Inferior parietal cortex (tissue), 1 donor: ENCODE measurements around the gene FIBIN.
"Not testable (repeated sequence)": the region's sequence is repeated elsewhere in the genome, so short reads cannot be mapped to it uniquely, and the experiment has no call there.

Experiments
- DNase-seq: peaks from one replicate; pipeline ENCODE4 v3.0.0-alpha.2; 2016; ENCODE audit errors: extremely low spot score

FIBIN gene

GRCh38 chr11:26993965-26994457 lies at the start of gene FIBIN:
TSS of gene FIBIN (plus strand) at chr11:26994112. CDS start at chr11:26994527, 415 bp downstream.
- no peak for DNase-seq

DNA sequence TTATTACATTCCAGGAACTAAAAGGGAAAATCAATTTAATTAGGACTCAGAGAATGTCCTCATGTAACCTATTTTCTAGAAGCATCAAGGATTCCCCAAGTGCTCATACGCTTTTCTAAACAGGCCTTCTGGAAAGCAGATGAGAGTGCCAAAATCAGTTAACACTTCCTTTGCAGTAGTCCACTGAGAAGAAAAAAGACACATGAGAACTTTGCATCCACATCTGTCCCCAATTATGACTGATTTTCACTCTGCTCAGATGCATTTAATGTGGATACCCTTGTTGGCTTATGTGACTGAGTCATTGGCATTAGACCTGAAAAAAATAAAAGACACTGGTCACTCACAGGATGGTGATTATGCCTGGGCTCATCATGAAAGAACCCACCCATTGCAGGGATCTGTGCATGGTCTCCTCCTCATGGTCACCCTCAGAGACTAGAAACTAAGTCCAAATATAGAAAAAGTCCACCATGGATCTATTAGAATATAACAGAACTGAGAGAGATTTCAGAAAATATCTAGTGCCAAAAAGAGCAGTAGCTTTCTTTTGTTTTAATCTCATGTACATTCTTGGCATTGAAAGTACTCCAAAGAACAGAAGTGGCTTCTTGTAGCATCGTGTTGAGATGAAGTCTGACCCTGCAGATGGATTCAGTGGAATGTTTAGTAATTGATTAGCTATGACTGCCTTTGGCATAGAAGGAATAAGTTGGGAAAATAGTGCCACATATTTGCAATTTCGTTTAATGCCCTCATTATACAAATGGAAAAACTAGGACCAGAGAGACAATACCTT lies 48.8 kb upstream of the FIBIN start:
- no peak for DNase-seq

DNA sequence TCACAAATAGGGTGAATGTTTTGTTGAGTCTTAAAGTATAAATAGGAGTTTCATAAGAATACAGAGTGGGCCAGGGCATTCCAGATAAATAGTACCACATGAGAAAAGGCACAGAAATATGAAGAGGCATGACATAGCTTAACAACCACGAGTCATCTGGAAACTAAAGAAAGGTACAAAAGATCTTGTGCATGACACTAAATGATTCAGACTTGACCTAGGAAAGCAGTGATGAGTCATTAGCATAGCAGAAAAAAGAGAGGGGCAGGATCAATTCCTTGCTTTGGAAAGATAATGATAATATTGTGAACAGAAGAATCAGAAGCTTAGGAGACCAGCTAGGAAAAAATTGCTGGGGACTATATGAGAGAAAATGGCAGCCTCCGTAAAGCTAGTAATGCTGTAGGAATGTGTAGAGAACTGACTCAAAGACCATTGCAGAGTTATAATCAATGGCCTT lies 47.6 kb upstream of the FIBIN start:
- no peak for DNase-seq

DNA sequence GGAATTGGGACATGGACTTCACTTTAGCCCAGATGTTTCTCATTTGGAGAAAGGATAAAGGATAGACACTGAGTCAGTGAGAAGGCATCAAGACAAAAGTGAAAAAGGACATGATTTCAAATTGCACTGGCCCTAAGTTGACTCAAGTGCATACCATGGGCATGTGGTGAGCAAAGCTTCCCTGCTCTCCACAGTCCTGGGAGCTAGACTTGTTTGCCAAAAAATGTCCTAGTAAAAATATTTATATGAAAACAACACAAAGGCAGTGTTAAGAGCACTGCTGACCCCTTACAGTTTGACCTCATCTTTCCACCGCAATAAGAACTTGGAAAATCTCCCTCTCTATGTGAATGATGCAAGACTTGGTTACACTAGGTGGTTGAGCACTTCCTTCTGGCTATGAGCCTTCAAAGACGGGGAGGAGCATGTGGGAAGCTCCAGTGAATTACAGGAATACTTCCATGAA lies 46.5 kb upstream of the FIBIN start:
- DNase-seq: no peak

DNA sequence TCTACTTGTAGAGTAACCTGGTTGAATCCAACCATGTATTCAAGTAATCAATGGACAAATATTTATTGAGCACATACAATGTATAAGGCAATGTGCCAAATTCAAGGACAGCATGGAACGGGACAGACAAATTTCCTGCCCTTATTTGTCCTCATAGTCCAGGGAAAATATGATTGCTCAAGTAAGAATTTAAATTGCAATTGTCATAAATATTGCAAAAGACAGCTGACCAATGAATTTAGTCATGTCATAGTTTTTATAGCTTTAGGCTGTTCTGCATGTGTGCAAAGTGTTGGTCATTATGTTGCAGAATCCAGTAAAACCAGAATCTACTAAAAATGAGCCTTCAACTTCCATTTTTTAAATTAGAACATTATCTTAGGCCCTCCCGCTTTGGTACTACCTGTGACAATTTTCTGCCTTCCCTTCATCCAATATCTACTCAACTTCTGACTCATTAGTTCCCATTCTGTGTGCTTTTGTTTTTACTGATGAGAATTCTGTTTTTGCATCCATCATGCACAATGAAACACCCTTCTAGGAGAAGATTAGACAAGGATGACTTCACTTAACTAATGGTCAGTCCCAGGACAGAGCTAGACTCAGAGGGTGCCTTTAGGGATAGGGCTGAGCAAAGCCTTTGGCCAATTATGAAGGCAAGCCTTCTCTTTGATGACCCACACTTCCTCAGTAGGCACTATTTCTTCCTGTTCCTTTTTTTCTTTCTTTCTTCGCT lies 45.8 kb upstream of the FIBIN start:
- no peak for DNase-seq

GRCh38 chr11:26948881-26949280 lies 45.0 kb upstream of the FIBIN start:
- no peak for DNase-seq

DNA sequence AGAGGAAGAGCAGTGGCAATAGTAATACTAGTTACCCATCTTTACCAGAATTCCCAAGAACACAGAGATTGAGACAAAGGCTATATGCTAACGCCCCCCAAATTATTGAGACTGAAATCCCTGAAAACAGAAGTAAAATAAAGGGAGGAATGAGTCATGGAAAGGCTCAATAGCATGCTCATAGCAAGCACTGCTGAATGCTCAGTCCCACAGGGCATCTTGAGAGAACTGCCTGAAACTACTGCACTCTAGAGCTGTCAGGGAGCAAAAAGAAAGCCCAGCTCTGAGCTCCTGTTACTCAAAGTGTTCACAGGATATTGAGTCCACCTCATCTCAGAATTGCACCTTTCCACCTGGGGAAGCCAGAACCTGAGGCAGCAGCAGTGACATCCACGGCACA lies 44.1 kb upstream of the FIBIN start:
- DNase-seq: no peak

DNA sequence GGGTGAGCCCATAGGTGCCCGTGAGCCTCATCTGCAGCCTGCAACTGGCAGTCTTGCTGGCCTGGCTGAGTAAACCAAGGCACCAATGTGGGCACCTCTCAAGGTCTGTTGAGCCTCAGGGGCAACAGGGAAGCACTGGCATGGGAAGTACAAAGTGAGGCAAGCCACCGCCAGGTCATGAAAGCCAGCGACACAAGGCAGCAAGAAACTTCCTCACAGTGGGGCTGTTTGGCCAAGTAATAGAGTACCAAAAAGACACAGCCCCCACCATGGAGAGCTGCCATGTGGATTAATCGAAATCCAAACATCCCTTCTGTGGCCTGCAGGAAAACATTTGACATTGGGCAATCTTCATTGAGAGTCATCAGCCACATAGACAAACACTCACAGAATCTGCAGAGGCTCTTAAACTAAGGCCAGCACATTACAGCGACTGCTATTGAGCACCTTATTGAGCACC lies 43.6 kb upstream of the FIBIN start:
- DNase-seq: no peak

DNA sequence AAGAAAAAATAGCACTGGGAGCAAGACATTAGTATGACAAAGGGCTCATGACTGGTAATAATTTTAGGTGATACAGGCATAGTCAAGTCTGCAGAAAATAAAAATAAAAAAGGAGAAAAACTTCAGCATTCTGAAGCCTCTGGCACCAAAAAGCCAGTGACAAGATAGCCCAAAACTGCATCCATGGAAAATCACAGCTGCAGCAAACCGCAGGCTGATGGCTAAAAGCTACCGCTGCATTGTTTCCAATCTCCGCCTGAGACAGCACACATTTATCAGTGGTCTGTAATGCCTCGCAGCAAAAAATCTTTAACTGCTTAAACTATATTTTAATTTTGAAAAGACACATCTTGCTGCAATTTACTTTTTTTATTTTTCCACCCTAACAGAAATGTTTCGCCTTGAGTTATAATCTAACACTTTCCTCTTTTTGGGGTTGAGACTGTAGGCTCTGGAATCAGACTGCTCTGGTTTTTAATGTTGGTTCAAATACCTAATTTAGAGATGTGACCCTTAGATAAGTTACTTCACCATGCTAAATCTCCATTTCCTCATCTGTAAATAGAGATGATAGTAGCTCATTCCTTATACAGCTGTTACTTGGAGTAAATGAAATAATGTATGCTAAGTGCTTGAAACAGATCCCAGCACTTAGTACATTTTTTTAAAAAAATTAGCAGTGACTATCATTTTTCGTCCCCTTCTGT lies 42.0 kb upstream of the FIBIN start:
- no peak for DNase-seq

GRCh38 chr11:26953770-26954392 lies 40.0 kb upstream of the FIBIN start:
- no peak for DNase-seq

DNA sequence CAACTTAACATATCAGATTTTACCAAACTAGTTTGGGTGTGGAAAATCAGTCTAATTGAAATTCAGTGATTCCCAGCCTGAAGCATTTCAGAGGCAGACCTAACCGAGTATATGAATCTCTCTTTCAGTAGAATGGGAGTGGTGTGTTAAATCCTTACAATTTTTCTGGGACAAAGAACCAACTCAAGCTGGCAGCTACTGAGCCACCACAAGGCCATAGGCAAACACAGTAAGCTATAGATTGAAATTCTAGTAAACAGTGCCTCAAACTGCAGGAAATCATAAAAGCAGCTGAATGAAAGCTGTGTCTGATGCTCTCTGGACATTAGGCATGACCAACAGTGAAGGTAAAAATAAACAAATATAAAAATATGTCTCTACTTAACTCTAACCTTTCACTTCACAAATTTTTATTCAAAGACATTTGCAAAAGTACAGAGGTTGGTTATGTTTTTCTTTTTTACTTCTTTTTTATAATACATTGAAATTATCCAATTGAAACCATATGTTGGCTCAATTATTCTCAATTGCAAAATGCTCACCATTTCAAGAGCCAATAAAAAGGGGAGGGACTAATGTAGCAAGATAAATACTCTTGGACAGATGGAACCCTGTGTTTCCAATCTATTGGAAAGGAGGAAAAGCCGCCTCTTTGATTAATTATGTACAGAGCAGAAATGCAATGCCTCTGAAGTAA lies 35.8 kb upstream of the FIBIN start:
- DNase-seq: no peak

GRCh38 chr11:26958702-26959049 lies 35.2 kb upstream of the FIBIN start:
- DNase-seq: no peak

GRCh38 chr11:26960281-26960680 lies 33.6 kb upstream of the FIBIN start:
- DNase-seq: no peak

DNA sequence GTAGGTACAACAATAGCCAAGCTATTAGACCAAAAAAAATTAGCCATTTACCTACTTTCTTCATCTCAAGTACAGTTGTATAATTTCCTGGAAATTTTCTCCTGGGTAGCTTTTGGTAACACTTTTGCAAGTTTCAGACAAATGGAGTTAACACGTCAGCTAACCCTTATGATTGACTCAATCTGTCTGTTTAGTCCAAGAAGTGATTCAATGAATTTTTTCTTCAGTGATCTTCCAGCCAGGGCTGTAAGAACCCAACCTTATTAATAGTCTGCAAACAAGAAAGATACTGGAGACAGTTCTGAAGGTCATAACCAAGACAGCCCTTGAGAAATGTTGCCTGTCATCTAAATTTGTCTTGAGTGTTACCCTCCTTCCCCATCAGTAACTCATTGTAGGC lies 30.1 kb upstream of the FIBIN start:
- no peak for DNase-seq

DNA sequence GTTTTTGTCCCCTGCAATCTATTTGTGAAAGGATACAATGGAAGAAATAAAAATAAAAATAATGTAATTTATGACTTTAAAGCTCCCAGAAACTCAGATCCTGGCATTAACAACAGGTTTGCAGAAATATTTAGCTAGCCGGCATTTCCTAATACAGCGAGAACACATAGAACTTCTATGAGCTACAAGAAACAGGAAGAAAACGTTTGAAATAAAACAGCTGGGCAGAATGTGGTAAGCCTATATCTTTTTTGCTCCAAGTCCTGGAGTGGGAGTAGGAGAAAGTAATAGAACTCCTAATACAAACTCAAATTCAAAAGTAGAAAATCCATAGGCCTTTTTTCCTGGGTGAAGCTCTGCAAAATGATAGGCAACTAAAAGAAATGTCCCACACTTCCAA lies 29.6 kb upstream of the FIBIN start:
- DNase-seq: no peak

GRCh38 chr11:26964847-26965485 lies 28.9 kb upstream of the FIBIN start:
- DNase-seq: not testable (repeated sequence)

DNA sequence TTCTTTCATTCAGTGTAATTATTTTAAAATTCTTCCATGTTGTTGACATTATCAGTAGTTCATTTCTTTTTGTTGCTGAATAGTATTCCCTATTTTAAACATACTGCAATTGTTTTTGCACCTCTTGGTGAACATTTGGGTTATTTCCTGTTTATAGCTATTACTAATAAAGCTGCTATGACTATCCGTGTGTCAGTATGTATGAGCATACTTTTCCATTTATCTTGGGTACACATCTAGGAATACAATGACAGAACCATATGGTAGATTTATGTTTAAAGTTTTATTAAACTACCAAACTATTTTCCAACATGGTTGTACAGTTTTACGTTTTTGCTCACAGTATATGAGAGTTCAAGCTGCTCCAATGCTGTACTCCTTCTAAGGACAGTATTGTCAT lies 22.0 kb upstream of the FIBIN start:
- no peak for DNase-seq

DNA sequence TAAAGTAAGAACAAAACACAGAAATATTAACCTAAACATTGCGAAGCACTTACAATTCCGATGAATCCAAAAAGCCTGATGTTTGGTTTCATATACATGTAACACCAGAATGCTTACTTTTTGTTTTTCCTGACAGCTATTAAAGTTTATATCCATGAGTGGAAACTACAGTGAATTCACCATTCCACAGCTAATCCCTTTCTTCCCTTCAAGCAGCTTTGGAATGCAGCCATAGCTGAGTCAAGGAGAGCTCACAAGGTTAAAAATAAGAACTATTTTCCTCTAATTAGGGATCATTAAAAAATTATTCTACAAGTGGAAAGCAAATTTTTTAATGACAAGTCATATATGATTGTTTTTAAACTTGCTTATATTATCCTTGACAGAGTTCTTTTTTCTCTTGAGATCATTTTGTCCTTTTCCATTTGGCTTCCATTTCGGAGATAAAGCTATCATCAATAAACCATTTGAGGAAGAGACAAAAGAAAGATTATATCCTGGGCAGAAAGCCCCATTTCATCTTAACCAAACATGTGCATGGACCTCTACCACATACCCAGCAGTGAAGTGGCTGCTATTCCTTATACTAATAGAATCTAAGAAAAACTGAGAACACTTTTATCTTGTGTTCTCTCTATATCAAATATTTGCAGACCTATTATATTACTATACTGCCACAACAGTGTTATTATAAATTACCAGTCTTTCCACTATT lies 19.7 kb upstream of the FIBIN start:
- DNase-seq: no peak

DNA sequence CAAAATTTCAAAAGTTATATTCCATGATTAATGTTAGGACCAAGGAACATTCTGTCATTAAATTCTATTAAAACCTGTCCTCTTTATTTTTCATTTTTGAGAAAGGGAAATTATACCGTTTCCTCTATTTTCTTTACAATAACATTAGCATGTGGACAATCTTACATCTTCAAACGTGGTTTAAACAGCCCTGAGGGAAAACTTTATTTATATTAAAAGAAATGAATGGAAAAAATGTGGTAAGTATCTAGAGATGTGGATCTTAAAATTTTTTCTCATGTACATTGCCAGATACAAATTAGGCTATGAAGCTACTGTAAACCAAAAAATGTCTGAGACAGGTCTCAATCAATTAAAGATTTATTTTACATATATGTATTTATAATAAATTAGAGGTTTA lies 18.9 kb upstream of the FIBIN start:
- DNase-seq: no peak

DNA sequence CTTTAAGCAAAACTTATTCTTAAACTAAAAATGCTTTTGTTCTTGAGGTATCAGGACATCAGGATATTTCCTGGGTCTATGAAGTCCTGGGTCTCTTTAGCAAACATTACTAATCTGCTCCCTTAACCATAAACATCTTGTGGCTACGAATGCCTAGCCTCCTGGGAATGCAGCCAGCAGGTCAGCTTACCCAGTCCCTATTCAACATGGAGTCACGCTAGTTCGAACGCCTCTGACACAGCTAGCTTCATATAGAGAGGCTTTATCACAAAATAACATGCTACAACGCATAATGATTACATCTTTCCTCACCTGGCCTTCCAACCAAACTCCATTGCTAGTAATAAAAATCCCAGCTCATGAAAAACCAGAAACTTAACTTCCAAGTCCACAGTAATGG lies 17.5 kb upstream of the FIBIN start:
- no peak for DNase-seq
